Activated CD8-positive, alpha-beta memory T cell treated with anti-CD3 and anti-CD28 coated beads for 1 hour (primary cell): Measurements from ENCODE around the gene SPEM2.
A peak's percentile ranks its signal among the peaks of the same experiment; 100 is the strongest.

Source experiments
- DNase-seq, 2 donors: peaks; one replicate each; pipeline ENCODE4 v3.0.0-alpha.2; 2020; ENCODE audit warnings: low read depth in 1 of 2; ENCODE audit errors: extremely low read depth in 1 of 2

SPEM2 gene

DNA sequence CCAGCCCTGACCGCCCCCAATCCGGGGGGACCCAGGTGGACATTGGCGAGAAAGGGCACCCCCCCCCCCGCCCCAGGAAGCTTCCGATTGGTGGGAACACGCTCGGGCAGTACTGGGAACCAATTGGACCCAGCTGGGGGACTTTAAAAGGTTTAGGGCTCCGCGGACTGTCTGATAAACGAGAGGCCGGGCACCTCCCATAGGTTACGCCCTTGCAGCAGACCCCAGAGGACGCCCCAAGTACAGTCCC lies 21.8 kb upstream of the SPEM2 start:
- DNase-seq = no peak

- peak; percentile 87 to 90 for DNase-seq
Observed at GRCh38 chr17:7403977-7404736, 21.3 kb upstream of the SPEM2 start, which contains the start of gene TMEM256. Gene TMEM256, minus strand, starts transcription at chr17:7404097. Its CDS starts 13 bp downstream, at chr17:7404084.

- DNase-seq = peak; percentile 41 to 65
Observed at GRCh38 chr17:7404737-7405349, 20.6 kb upstream of the SPEM2 start.

GRCh38 chr17:7405350-7406234 lies 19.8 kb upstream of the SPEM2 start:
- no peak for DNase-seq

DNA sequence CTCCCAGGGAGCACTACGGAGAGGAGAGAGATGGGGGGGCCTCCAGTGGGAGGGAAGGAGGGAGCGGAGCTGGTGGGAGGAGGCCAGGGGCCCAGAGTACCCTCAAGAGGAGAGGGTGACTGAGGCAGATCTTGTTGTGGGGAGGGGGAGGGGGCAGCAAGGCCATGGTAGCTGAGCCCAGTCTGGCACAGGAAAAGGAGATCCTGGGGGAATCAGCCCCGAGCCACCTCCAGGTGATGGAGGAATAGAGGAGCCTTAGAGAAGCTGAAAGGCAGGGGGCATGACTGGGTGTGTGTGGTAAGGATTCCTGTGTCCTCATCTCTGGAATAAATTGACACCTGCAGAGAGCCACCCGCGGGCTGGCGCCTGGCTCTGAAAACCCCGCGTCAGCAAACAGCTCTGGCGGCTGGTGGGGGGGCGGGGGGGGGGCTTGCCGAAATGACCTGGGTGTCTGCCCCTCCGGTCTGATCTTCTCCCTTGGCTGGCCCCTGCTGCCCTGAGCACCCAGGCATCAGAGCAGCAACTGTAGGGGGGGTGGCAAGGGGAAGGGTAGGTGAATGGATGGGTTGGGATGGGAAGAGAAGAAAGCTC lies 19.1 kb upstream of the SPEM2 start:
- DNase-seq = no peak

- DNase-seq = no peak
Observed at GRCh38 chr17:7407082-7407481, 18.3 kb upstream of the SPEM2 start.

GRCh38 chr17:7407485-7408251 lies 17.7 kb upstream of the SPEM2 start, which contains the start of gene NLGN2:
Gene NLGN2, plus strand, starts transcription at chr17:7407845. Its CDS starts 411 bp downstream, at chr17:7408256.
- DNase-seq = no peak

DNA sequence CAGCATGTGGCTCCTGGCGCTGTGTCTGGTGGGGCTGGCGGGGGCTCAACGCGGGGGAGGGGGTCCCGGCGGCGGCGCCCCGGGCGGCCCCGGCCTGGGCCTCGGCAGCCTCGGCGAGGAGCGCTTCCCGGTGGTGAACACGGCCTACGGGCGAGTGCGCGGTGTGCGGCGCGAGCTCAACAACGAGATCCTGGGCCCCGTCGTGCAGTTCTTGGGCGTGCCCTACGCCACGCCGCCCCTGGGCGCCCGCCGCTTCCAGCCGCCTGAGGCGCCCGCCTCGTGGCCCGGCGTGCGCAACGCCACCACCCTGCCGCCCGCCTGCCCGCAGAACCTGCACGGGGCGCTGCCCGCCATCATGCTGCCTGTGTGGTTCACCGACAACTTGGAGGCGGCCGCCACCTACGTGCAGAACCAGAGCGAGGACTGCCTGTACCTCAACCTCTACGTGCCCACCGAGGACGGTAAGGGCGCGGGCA lies 17.1 kb upstream of the SPEM2 start:
- DNase-seq = no peak

- no peak for DNase-seq
Observed at GRCh38 chr17:7408863-7409262, 16.6 kb upstream of the SPEM2 start.

- DNase-seq = no peak
Observed at GRCh38 chr17:7409716-7410115, 15.7 kb upstream of the SPEM2 start.

DNA sequence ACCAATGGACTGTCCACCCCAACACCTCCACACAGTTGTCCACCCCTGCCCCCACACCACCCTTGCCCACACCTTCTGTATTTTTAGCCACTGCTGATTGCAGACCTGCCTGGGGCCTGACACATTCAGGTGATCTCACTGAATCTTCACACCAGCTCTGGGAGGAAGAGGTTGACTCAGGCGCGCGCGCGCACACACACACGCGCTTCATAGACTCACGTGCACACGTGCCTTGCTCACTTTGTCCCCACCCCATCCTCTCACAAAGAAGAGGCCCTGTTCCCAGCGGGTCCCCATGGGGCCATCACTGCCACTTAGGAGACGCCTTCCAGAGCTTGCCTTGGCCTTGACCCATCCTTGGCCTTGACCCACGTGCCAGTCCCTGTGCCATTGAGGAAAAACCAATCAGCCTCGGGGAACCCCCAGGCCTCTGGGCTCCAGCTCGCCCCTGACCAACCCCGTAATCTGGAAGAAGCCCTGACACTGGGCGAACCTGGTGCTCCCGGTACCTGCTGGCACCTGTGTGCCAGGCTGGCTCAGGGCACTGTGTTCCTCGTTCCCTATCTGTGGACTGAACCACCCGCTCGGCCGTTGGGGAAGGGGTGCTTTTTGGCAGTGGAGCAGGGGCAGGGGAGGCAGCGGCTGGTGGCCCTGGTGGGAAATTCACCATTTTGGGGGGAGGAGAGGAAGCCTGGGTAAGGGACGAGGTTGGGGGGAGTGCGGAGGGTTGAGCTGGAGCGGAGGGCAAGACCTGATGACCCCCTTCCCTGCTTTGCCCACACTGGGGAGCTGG lies 14.6 kb upstream of the SPEM2 start:
- no peak for DNase-seq

- DNase-seq = no peak
Observed at GRCh38 chr17:7411427-7411750, 14.0 kb upstream of the SPEM2 start.

DNA sequence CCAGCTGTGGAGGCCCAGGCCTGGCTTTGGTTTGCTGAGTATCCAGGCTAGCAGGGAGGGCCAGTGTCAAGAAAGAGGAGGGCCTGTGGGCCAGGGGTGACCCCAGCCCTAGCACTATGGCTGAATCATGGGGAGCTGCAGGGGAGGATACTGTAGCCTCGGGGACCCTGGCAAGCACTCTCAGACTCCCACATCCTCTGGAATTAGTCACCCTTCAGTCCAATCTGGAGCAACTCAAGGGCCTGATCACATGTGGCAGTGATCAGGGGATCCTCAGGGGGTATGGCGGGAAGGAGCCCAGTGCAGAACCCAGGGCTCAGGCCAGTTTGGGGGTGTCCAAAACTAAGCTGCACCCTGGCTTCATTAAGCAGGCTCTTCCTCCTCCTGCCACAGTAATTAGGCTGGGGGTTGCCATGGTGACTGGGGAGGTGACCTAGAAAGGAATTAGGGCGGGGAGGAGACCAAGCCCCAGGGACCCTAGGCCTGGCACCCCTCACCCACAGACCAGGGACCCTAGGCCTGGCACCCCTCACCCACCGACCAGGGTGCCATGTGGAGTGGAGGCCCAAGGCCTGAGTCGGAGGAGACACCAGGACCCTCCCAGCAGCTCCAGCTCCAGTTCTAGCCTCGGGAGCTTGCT lies 11.9 kb upstream of the SPEM2 start:
- DNase-seq = no peak

DNA sequence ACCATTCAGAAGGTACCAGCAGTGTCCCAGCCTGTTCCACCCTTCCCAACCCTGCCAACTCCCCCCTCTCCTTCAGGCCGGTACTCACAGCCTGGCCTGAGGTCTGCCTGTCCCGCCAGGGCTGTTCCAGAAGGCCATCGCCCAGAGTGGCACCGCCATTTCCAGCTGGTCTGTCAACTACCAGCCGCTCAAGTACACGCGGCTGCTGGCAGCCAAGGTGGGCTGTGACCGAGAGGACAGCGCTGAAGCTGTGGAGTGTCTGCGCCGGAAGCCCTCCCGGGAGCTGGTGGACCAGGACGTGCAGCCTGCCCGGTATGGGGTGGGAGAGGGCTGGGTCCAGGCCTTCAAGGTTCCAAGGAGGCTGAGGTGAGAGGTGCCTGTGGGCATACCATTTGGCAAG lies 10.6 kb upstream of the SPEM2 start:
- no peak for DNase-seq

GRCh38 chr17:7415784-7416183 lies 9.6 kb upstream of the SPEM2 start:
- DNase-seq = no peak

DNA sequence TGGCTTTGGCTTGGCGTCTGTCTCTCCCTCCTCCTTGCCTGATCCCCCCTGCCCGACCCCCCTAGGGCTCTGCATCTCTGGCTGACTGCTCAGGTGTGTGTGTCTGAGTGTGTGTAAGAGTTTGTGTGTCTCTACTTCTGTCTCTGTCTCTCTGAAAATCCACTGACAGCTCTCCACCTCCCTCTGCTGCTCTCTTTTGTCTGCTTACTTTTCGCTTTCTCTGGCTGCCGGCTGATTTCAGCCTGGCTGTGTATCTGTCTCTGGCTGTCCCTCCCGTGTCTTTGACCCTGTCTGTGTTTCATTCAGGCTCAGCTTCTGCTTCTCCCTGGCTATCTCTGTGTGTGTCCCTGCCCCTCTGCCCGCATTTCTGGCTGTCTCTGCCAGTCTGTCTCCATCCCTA lies 9.1 kb upstream of the SPEM2 start:
- DNase-seq = no peak

- no peak for DNase-seq
Observed at GRCh38 chr17:7417056-7417655, 8.3 kb upstream of the SPEM2 start.

GRCh38 chr17:7418472-7419152 lies 6.8 kb upstream of the SPEM2 start:
- no peak for DNase-seq
